Measurements from ENCODE around the gene RCVRN. TPM values are rescaled to one million over a fixed set of nuclear protein-coding genes. Genes with fewer than 3 reads are reported as not detected.

Gene RCVRN
- total RNA-seq, 3 donors from 2014 or later (not counting 1 experiment from before 2014, with no cell fraction given), result 0.86 to 2.0 (median 1.7) TPM

- H3K4me1 ChIP-seq (ENCODE audit: control insufficient read depth, insufficient read depth, low read length), result no peaks in the 10 kb centered on the region
- intact Hi-C loops (cut with micrococcal nuclease), result no loop called here
- no peaks in the 10 kb centered on the region for H3K9me3 ChIP-seq (ENCODE audit: control insufficient read depth, insufficient read depth, low read length)
- H3K27me3 ChIP-seq (ENCODE audit: control insufficient read depth, insufficient read depth, low read length), result no peaks in the 10 kb centered on the region
- TF ChIP-seq CTCF (IDR thresholded peaks at IDR 0.05), result no peak
- H3K27ac ChIP-seq (ENCODE audit: low read length), result no peak overlapping the region
- H3K36me3 ChIP-seq (ENCODE audit: control insufficient read depth, insufficient read depth, low read length), result peaks cover 61% of the 10 kb centered on the region
- no peak overlapping the region for H3K4me3 ChIP-seq (ENCODE audit: low read length)
- ATAC-seq (no peak), DNase-seq (no peak)
- Mint-ChIP-seq H3K27me3 (ENCODE audit: low read depth in 2 of 2) (no peaks in the 10 kb centered on the region), H3K9me3 (no peaks in the 10 kb centered on the region), H3K4me3 (no peak overlapping the region), H3K4me1 (no peaks in the 10 kb centered on the region), H3K36me3 (peaks cover 33% of the 10 kb centered on the region), H3K27ac (no peak overlapping the region)
- WGBS (ENCODE audit: insufficient coverage), result 95% methylated on average over 19 of the region's 19 CpGs
Observed at GRCh38 chr17:9917801-9918200, 12.7 kb upstream of the RCVRN start.

GRCh38 chr17:9917131-9917530, 12.1 kb upstream of the RCVRN start:
- Mint-ChIP-seq H3K36me3 (peaks cover 30% of the 10 kb centered on the region), H3K4me1 (no peaks in the 10 kb centered on the region), H3K27me3 (ENCODE audit: low read depth in 2 of 2) (no peaks in the 10 kb centered on the region), H3K4me3 (no peak overlapping the region), H3K27ac (no peak overlapping the region), H3K9me3 (no peaks in the 10 kb centered on the region)
- Histone ChIP-seq H3K4me3 (ENCODE audit: low read length) (no peak overlapping the region), H3K9me3 (ENCODE audit: control insufficient read depth, insufficient read depth, low read length) (no peaks in the 10 kb centered on the region), H3K4me1 (ENCODE audit: control insufficient read depth, insufficient read depth, low read length) (no peaks in the 10 kb centered on the region), H3K27ac (ENCODE audit: low read length) (no peak overlapping the region), H3K27me3 (ENCODE audit: control insufficient read depth, insufficient read depth, low read length) (no peaks in the 10 kb centered on the region), H3K36me3 (ENCODE audit: control insufficient read depth, insufficient read depth, low read length) (peaks cover 58% of the 10 kb centered on the region)
- WGBS (ENCODE audit: insufficient coverage), result 94% methylated on average over 13 of the region's 13 CpGs
- ATAC-seq, result no peak
- TF ChIP-seq CTCF (IDR thresholded peaks at IDR 0.05), result no peak
- DNase-seq, result no peak
- intact Hi-C loops (cut with micrococcal nuclease), result no loop called here

- Mint-ChIP-seq H3K36me3 (peaks cover 25% of the 10 kb centered on the region), H3K4me1 (no peaks in the 10 kb centered on the region), H3K9me3 (no peaks in the 10 kb centered on the region), H3K27ac (no peak overlapping the region), H3K4me3 (no peak overlapping the region), H3K27me3 (ENCODE audit: low read depth in 2 of 2) (no peaks in the 10 kb centered on the region)
- DNase-seq (no peak), ATAC-seq (no peak)
- H3K9me3 ChIP-seq (ENCODE audit: control insufficient read depth, insufficient read depth, low read length), result no peaks in the 10 kb centered on the region
- no peaks in the 10 kb centered on the region for H3K4me1 ChIP-seq (ENCODE audit: control insufficient read depth, insufficient read depth, low read length)
- WGBS (ENCODE audit: insufficient coverage), result 91% methylated on average over 8 of the region's 8 CpGs
- no peak for TF ChIP-seq CTCF (IDR thresholded peaks at IDR 0.05)
- no peaks in the 10 kb centered on the region for H3K27me3 ChIP-seq (ENCODE audit: control insufficient read depth, insufficient read depth, low read length)
- H3K36me3 ChIP-seq (ENCODE audit: control insufficient read depth, insufficient read depth, low read length), result peaks cover 52% of the 10 kb centered on the region
- no peak overlapping the region for H3K27ac ChIP-seq (ENCODE audit: low read length)
- intact Hi-C loops (cut with micrococcal nuclease), result no loop called here
- no peak overlapping the region for H3K4me3 ChIP-seq (ENCODE audit: low read length)
Observed at GRCh38 chr17:9916108-9916507, 11.0 kb upstream of the RCVRN start.

GRCh38 chr17:9913476-9913875, 8.4 kb upstream of the RCVRN start:
- Histone ChIP-seq H3K4me3 (ENCODE audit: low read length) (no peak overlapping the region), H3K36me3 (ENCODE audit: control insufficient read depth, insufficient read depth, low read length) (peaks cover 40% of the 10 kb centered on the region), H3K4me1 (ENCODE audit: control insufficient read depth, insufficient read depth, low read length) (no peaks in the 10 kb centered on the region), H3K27ac (ENCODE audit: low read length) (no peak overlapping the region), H3K27me3 (ENCODE audit: control insufficient read depth, insufficient read depth, low read length) (no peaks in the 10 kb centered on the region), H3K9me3 (ENCODE audit: control insufficient read depth, insufficient read depth, low read length) (no peaks in the 10 kb centered on the region)
- Mint-ChIP-seq H3K4me1 (peaks cover 0 to 10% of the 10 kb centered on the region in 2 donors), H3K27me3 (ENCODE audit: low read depth in 2 of 2) (no peaks in the 10 kb centered on the region), H3K4me3 (no peak overlapping the region), H3K27ac (no peak overlapping the region), H3K9me3 (no peaks in the 10 kb centered on the region), H3K36me3 (peaks cover 17% of the 10 kb centered on the region)
- DNase-seq (no peak), ATAC-seq (no peak)
- no peak for TF ChIP-seq CTCF (IDR thresholded peaks at IDR 0.05)
- intact Hi-C loops (cut with micrococcal nuclease), result no loop called here
- WGBS (ENCODE audit: insufficient coverage), result 91% methylated on average over 5 of the region's 5 CpGs
